Heart left ventricle (tissue), 16 donors: ENCODE results near the gene C7orf57. TPM values are rescaled to one million over a fixed set of nuclear protein-coding genes. Genes with fewer than 3 reads are reported as not detected.

Experiments
- ATAC-seq, 4 donors: fragments of 200-7000 bp; cut with Tn5 transposase; one replicate each; pipeline ENCODE4 v1.9.1; 2020 to 2022; ENCODE audit warnings: moderate library complexity in 4 of 4, mild to moderate bottlenecking in 3 of 4, moderate number of reproducible peaks in 1 of 4
- DNase-seq, 5 donors: peaks; one replicate each; pipeline ENCODE4 v3.0.0-alpha.2; 2020
- H3K27ac ChIP-seq, 12 donors: fragments of 200-600 bp; sonication (generic) in 4 of 12; one replicate each; pipeline versions ENCODE4 v1.5.0 to v1.8.0; 2016 to 2022; ENCODE audit warnings: mild to moderate bottlenecking in 2 of 12
- H3K27me3 ChIP-seq, 9 donors: fragments of 200-600 bp; sonication (generic) in 2 of 9; one replicate each; pipeline versions ENCODE4 v1.5.1 to v1.8.0; 2016 to 2022; ENCODE audit warnings: mild to moderate bottlenecking in 3 of 9
- H3K36me3 ChIP-seq, 9 donors: fragments of 200-600 bp; sonication (generic) in 2 of 9; one replicate each; pipeline versions ENCODE4 v1.5.0 to v1.8.0; 2018 to 2022; ENCODE audit warnings: mild to moderate bottlenecking in 2 of 9
- H3K4me1 ChIP-seq, 12 donors: fragments of 200-600 bp; sonication (generic) in 4 of 12; one replicate each; pipeline versions ENCODE4 v1.5.0 to v1.8.0; 2016 to 2022; ENCODE audit warnings: mild to moderate bottlenecking in 3 of 12
- H3K4me3 ChIP-seq, 12 donors: fragments of 200-600 bp; sonication (generic) in 4 of 12; one replicate each; pipeline versions ENCODE4 v1.5.0 to v1.8.0; 2017 to 2022; ENCODE audit warnings: mild to moderate bottlenecking in 9 of 12, moderate library complexity in 4 of 12
- H3K9me3 ChIP-seq, 12 donors: fragments of 200-600 bp; sonication (generic) in 4 of 12; one replicate each; pipeline versions ENCODE4 v1.5.0 to v1.8.0; 2016 to 2022; ENCODE audit warnings: mild to moderate bottlenecking in 1 of 12
- POLR2A ChIP-seq, 2 donors: fragments of 450-650 bp; IDR thresholded peaks; one replicate each; pipeline ENCODE4 v1.6.1; 2017; ENCODE audit warnings: antibody characterized with exemption in 2 of 2, mild to moderate bottlenecking in 2 of 2, moderate library complexity in 2 of 2
- WGBS, 4 donors: extraction: QIAGEN DNeasy Blood & Tissue Kit in 2 of 4; methylation state at CpG; one replicate each; pipeline versions ENCODE4 v1.1.5 to v1.1.7; 2013 to 2018; 5-methylcytosine and 5-hydroxymethylcytosine counted together
- intact Hi-C, 10 donors: fragments of 100-400 bp; cut with DNase I; formaldehyde crosslinking; loops; one replicate each; pipeline versions ENCODE4 v1.11.1 to v1.14.2; 2022
- polyA plus RNA-seq, 2 donors: library from polyadenylated mRNA; stranded (reverse); fragments of 200-250 nt; gene quantifications; one replicate each; pipeline ENCODE4 v1.2.3, GENCODE V29; 2013
- total RNA-seq, 9 donors: library from RNA; depleted of rRNA in 2 of 9; stranded (reverse); fragments of >200 nt in 2 of 9; fragmentation: NEBNext Ultra II Directional in 3 of 9; extraction: Animal tissue kit (Norgen Biotek cat#: 25700) in 3 of 9; gene quantifications; one replicate each; pipeline versions ENCODE4 v1.1.0 to v1.2.4, GENCODE V29; 2016 to 2023
- TF ChIP-seq, protein P1 (sequence below), 12 donors: fragments of 200-600 bp; sonication (generic) in 4 of 12; IDR thresholded peaks; one replicate each; pipeline versions ENCODE4 v1.5.0 to v1.8.0; 2018 to 2022; ENCODE audit warnings: antibody characterized with exemption in 12 of 12, mild to moderate bottlenecking in 5 of 12
- donor health status: ischemic (EF 13 %, LVEDD 7.1; RV severe dilation, severe dysfunction).
- donor health status: healthy with polysubstance abuse.
- donor health status: DM: no; HTN: yes; CAD: no.
- donor health status: DM: no; HTN: no; CAD: no.
- donor health status: ischemic (EF 25% LVEDD 6.9; RV normal size, moderate dysfunction).
- donor health status: ischemic (EF 25% LVEDD 5.7; RV mildly dilated, moderate dysfunction).
- donor health status: healthy.
- donor health status: DM: yes; HTN: yes; CAD: no.
- donor health status: ischemic (EF 35%, LVEDD 5.7; RV mildly dilated, moderate dysfunction).
- donor health status: nonischemic (EF 11% LVEDD 7.7; RV severe dilation, severe dysfunction).
- donor health status: DM: yes; HTN: yes; CAD: no.
- donor health status: PGD.
- donor health status: ischemic (EF 29% LVEDD 5.4; RV normal size, mild dysfunction).
- donor health status: nonischemic (EF 23%, LVEDD 6.1; RV moderate dilation, normal function).

Gene C7orf57
- total and polyA plus RNA-seq, 11 donors: 0.03 to 0.27 TPM; not detected in 9

DNA sequence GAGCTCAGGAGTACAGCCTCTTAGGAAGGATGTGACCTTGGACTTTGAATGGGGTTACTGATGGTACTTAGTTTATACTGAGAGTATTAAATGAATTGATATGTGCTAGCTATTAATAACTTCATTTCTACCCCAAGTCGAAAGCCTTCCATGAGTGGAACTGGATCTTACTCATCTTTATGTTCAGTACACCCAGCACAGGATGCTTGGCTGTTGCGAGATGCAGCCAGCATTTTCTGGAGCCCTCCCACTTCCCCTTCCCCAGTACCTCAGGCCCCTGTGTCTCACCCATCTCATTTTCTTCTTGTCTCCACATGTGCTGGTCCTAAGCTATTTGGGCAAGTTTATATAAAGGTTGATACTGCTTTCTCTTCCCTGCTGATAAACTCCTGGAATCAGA lies 60.9 kb downstream of the C7orf57 start:
- intact Hi-C loops: no loop called here

DNA sequence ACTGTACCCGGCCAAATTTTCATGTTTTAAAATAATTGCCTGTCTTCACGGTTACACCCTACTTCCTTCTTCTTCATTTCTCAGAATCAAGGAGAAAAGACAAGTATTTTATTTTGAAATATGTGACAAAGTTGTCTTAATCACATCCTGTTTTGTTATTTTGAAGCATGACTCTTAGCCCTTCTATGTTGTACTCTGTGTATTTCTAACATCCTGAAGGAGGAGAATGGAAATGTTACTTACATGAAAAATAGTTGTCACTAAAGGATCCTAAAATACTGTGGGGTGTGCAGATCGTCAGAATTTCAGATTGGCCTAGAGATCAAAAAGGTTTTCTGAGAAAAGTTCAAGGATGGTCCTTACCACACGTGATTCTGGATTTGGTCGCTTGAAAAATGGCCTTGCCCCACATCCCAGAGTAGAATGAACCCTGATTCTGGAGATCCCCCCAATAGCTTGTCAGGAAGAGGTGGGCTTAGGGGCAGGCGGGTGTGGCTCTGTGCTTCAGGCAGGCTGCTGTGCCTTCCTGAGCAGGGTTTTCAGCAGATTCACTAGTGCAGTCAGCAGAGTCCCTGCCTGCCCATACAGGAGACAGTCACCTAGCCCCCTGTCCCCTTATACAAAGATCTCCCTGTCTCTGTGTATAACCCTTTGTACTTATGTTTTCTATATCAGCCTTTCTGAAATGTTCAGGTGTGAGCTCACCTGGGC lies 62.3 kb downstream of the C7orf57 start:
- Histone ChIP-seq H3K4me3 (peak overlapping the region in 1 of 12 donors; percentile 30), H3K4me1 (peaks cover 0 to 59% (median 0%) of the 10 kb centered on the region in 12 donors), H3K27ac (peak overlapping the region in 2 of 12 donors; percentile 35 to 93), H3K9me3 (no peaks in the 10 kb centered on the region), H3K27me3 (no peaks in the 10 kb centered on the region), H3K36me3 (peaks cover 0 to 99% (median 78%) of the 10 kb centered on the region in 9 donors)
- DNase-seq (no peak), ATAC-seq (peak in 3 of 4 donors; percentile 25 to 46 (median 32))
- TF ChIP-seq POLR2A (IDR thresholded peaks at IDR 0.05): no peak
- intact Hi-C loops: no loop called here
- WGBS, 4 donors: 65 to 74% (median 68%) methylated on average over 6 of the region's 6 CpGs

More for the DNA sequence above, 60.9 kb downstream of the C7orf57 start:
- 71 to 83% (median 74%) methylated on average over 2 of the region's 2 CpGs for WGBS, 4 donors
- H3K9me3 ChIP-seq: no peaks in the 10 kb centered on the region
- peaks cover 0 to 71% (median 0%) of the 10 kb centered on the region in 12 donors for H3K4me1 ChIP-seq
- DNase-seq: no peak
- peaks cover 0 to 97% (median 67%) of the 10 kb centered on the region in 9 donors for H3K36me3 ChIP-seq
- TF ChIP-seq, protein P1, sequence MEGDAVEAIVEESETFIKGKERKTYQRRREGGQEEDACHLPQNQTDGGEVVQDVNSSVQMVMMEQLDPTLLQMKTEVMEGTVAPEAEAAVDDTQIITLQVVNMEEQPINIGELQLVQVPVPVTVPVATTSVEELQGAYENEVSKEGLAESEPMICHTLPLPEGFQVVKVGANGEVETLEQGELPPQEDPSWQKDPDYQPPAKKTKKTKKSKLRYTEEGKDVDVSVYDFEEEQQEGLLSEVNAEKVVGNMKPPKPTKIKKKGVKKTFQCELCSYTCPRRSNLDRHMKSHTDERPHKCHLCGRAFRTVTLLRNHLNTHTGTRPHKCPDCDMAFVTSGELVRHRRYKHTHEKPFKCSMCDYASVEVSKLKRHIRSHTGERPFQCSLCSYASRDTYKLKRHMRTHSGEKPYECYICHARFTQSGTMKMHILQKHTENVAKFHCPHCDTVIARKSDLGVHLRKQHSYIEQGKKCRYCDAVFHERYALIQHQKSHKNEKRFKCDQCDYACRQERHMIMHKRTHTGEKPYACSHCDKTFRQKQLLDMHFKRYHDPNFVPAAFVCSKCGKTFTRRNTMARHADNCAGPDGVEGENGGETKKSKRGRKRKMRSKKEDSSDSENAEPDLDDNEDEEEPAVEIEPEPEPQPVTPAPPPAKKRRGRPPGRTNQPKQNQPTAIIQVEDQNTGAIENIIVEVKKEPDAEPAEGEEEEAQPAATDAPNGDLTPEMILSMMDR (IDR thresholded peaks at IDR 0.05): no peak
- TF ChIP-seq POLR2A (IDR thresholded peaks at IDR 0.05): no peak
- no peaks in the 10 kb centered on the region for H3K27me3 ChIP-seq
- H3K27ac ChIP-seq: peak overlapping the region in 1 of 12 donors; percentile 93
- no peak overlapping the region for H3K4me3 ChIP-seq
- peak in 2 of 4 donors; percentile 44 to 58 for ATAC-seq

DNA sequence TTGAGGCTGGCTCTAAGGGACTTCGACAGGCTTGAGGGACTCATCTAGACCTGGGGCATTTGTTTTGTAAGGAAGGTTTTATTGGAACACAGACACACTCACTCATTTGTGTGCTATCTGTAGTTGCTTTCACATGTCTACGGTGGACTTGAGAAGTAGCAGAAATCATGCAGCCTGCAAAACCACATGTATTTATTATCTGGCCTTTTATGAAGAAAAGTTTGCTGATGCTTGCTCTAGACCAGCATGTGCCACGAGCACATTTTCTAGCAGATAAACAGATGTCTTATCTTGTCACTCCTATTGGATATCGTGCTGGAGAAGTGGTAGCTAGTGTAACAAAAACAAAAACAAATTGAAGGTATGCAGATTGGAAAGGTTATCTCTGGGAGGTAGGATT lies 63.5 kb downstream of the C7orf57 start:
- H3K27ac ChIP-seq: peak overlapping the region in 1 of 12 donors; percentile 93
- H3K4me1 ChIP-seq: peaks cover 0 to 59% (median 0%) of the 10 kb centered on the region in 12 donors
- no peaks in the 10 kb centered on the region for H3K27me3 ChIP-seq
- intact Hi-C loops: no loop called here
- ATAC-seq: no peak
- TF ChIP-seq, protein P1 (IDR thresholded peaks at IDR 0.05): no peak
- TF ChIP-seq POLR2A (IDR thresholded peaks at IDR 0.05): no peak
- H3K9me3 ChIP-seq: no peaks in the 10 kb centered on the region
- WGBS, 4 donors: 56 to 59% (median 58%) methylated on average over 4 of the region's 4 CpGs
- no peak for DNase-seq
- peaks cover 0 to 100% (median 81%) of the 10 kb centered on the region in 9 donors for H3K36me3 ChIP-seq
- no peak overlapping the region for H3K4me3 ChIP-seq

DNA sequence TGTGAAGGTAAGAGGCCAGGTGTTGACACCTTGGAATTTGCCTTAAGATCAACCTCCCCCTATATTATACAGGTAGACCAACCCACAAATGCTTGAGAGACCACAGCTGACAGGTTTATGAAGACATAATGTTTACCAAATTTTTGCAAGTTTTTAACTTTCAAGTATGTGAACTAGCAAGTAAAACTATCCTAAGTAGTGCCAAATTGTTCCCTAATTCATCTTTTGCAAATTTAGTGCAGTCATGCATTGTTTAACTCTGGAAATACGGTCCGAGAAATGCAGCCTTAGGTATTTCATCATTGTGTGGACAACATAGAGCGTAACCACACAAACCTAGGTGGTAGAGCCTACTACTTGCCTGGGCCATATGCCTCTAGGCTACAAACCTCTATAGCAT lies 64.4 kb downstream of the C7orf57 start:
- Histone ChIP-seq H3K4me3 (no peak overlapping the region), H3K9me3 (no peaks in the 10 kb centered on the region), H3K36me3 (peaks cover 0 to 100% (median 81%) of the 10 kb centered on the region in 9 donors), H3K4me1 (peaks cover 0 to 54% (median 0%) of the 10 kb centered on the region in 12 donors), H3K27ac (no peak overlapping the region), H3K27me3 (no peaks in the 10 kb centered on the region)
- TF ChIP-seq, protein P1 (IDR thresholded peaks at IDR 0.05): no peak
- TF ChIP-seq POLR2A (IDR thresholded peaks at IDR 0.05): no peak
- 92 to 96% (median 95%) methylated on average over 3 of the region's 3 CpGs for WGBS, 4 donors
- ATAC-seq: no peak
- intact Hi-C loops: loop anchor here in 1 of 10 donors (10.0 kb wide), 1 partner anchor 305 kb away; no protein-coding TSS in a partner anchor
- DNase-seq: no peak
